ENCODE measurements around the gene CD200.

- TF ChIP-seq, protein P1, sequence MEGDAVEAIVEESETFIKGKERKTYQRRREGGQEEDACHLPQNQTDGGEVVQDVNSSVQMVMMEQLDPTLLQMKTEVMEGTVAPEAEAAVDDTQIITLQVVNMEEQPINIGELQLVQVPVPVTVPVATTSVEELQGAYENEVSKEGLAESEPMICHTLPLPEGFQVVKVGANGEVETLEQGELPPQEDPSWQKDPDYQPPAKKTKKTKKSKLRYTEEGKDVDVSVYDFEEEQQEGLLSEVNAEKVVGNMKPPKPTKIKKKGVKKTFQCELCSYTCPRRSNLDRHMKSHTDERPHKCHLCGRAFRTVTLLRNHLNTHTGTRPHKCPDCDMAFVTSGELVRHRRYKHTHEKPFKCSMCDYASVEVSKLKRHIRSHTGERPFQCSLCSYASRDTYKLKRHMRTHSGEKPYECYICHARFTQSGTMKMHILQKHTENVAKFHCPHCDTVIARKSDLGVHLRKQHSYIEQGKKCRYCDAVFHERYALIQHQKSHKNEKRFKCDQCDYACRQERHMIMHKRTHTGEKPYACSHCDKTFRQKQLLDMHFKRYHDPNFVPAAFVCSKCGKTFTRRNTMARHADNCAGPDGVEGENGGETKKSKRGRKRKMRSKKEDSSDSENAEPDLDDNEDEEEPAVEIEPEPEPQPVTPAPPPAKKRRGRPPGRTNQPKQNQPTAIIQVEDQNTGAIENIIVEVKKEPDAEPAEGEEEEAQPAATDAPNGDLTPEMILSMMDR (conservative IDR thresholded peaks at IDR 0.05; ENCODE audit: low read length), result no peak
- no peak for TF ChIP-seq EZH2phosphoT487 (IDR thresholded peaks at IDR 0.05; ENCODE audit: borderline replicate concordance)
Measured at GRCh38 chr3:112338021-112338726, 5.2 kb downstream of the CD200 start.

Data from Loucy (cell line).